CD4-positive, alpha-beta T cell (primary cell): ENCODE measurements around the gene HBG2. TPM values are rescaled to one million over a fixed set of nuclear protein-coding genes. Genes with fewer than 3 reads are reported as not detected.
"Not testable (repeated sequence)": the region's sequence is repeated elsewhere in the genome, so short reads cannot be mapped to it uniquely, and the experiment has no call there.

ENCODE experiments used
- ATAC-seq: fragments of 200-7000 bp; cut with Tn5 transposase; one replicate; pipeline ENCODE4 v1.10.0; 2022; ENCODE audit warnings: mild to moderate bottlenecking; ENCODE audit not compliant: poor library complexity
- CTCF ChIA-PET: fragments of 350-600 bp; sonication (Branson Sonifier 250); formaldehyde crosslinking; loops from one replicate; lab custom pipeline; 2021; ENCODE audit warnings: antibody characterized with exemption, inconsistent platforms; lab: Charles Lee
- POLR2A ChIA-PET: fragments of 350-600 bp; sonication (Branson Sonifier 250); formaldehyde crosslinking; loops from one replicate; lab custom pipeline; 2021; ENCODE audit warnings: antibody characterized with exemption, inconsistent platforms; lab: Charles Lee
- DNase-seq, 14 experiments: peaks; one replicate each; pipeline ENCODE4 v3.0.0-alpha.2; 2013 to 2020; ENCODE audit warnings: mixed read lengths in 2 of 14
- H3K27ac ChIP-seq, 2 donors: one replicate each; pipeline versions ENCODE4 v1.5.1 to v1.7.0; 2013; ENCODE audit warnings: low read length in 2 of 2, low read depth in 1 of 2, mild to moderate bottlenecking in 1 of 2
- H3K27me3 ChIP-seq, 2 experiments: 1 replicate in 1 of 2; 2 replicates in 1 of 2; pipeline versions ENCODE4 v1.6.1 to v1.7.0; 2013; ENCODE audit warnings: low read length in 2 of 2, control low read depth in 1 of 2, mild to moderate bottlenecking in 1 of 2, moderate library complexity in 1 of 2; ENCODE audit not compliant: insufficient read depth in 2 of 2, control insufficient read depth in 1 of 2
- H3K36me3 ChIP-seq: one replicate; pipeline ENCODE4 v1.6.1; 2013; ENCODE audit warnings: low read length, control low read depth; ENCODE audit not compliant: insufficient read depth
- H3K4me1 ChIP-seq: one replicate; pipeline ENCODE4 v1.6.1; 2013; ENCODE audit warnings: low read length, control low read depth; ENCODE audit not compliant: insufficient read depth
- H3K4me3 ChIP-seq: one replicate; pipeline ENCODE4 v1.5.1; 2013; ENCODE audit warnings: mild to moderate bottlenecking, low read length, moderate library complexity
- H3K9me3 ChIP-seq, 2 experiments: 1 replicate in 1 of 2; 2 replicates in 1 of 2; pipeline versions ENCODE4 v1.6.1 to v1.7.0; 2013; ENCODE audit warnings: low read length in 2 of 2, mild to moderate bottlenecking in 2 of 2, control low read depth in 1 of 2, moderate library complexity in 1 of 2; ENCODE audit not compliant: control insufficient read depth in 1 of 2, insufficient read depth in 1 of 2
- H3K27ac Mint-ChIP-seq: one replicate; pipeline ENCODE4 v1.8.0; 2020; ENCODE audit warnings: mixed read lengths
- H3K27me3 Mint-ChIP-seq: one replicate; pipeline ENCODE4 v1.8.0; 2021; ENCODE audit warnings: mixed read lengths
- H3K36me3 Mint-ChIP-seq: one replicate; pipeline ENCODE4 v1.8.0; 2021; ENCODE audit warnings: low read depth, mixed read lengths
- H3K4me1 Mint-ChIP-seq: one replicate; pipeline ENCODE4 v1.8.0; 2021; ENCODE audit warnings: low read depth, mixed read lengths
- H3K4me3 Mint-ChIP-seq: one replicate; pipeline ENCODE4 v1.8.0; 2020; ENCODE audit warnings: mild to moderate bottlenecking, mixed read lengths
- H3K9me3 Mint-ChIP-seq: one replicate; pipeline ENCODE4 v1.8.0; 2020; ENCODE audit warnings: mixed read lengths
- CTCF ChIP-seq: fragments of 200-600 bp; IDR thresholded peaks from one replicate; pipeline ENCODE4 v1.8.0; 2022; ENCODE audit warnings: antibody characterized with exemption, mild to moderate bottlenecking
- intact Hi-C, 2 experiments: fragments of 100-400 bp; cut with DNase I in 1 of 2; cut with micrococcal nuclease in 1 of 2; formaldehyde crosslinking; loops; one replicate each; pipeline versions ENCODE4 v1.15.1 to v1.9.0; 2023 to 2025; cut with DNase I, micrococcal nuclease
- total RNA-seq, 174 experiments: library from RNA in 2 of 174; stranded (reverse) in 2 of 174; gene quantifications; one replicate each; pipeline ENCODE4 v1.2.3 and lab custom pipeline; 2021 to 2026

Gene HBG2
- total RNA-seq, 2 experiments from 2014 or later, result not detected

GRCh38 chr11:5258543-5259262 is 4.1 kb upstream of the HBG2 start:
- no peak for DNase-seq
- intact Hi-C loops, result no loop called here
- H3K4me1 Mint-ChIP-seq, result no peaks in the 10 kb centered on the region
- no peak for ATAC-seq
- H3K4me1 ChIP-seq, result no peaks in the 10 kb centered on the region
- ChIA-PET CTCF (no interaction called here), POLR2A (no interaction called here)
- H3K36me3 ChIP-seq, result no peaks in the 10 kb centered on the region
- H3K27ac ChIP-seq, result no peak overlapping the region
- no peaks in the 10 kb centered on the region for H3K9me3 ChIP-seq
- H3K4me3 Mint-ChIP-seq, result no peak overlapping the region
- no peaks in the 10 kb centered on the region for H3K27me3 ChIP-seq
- H3K27me3 Mint-ChIP-seq, result peaks cover 3% of the 10 kb centered on the region
- no peaks in the 10 kb centered on the region for H3K36me3 Mint-ChIP-seq
- no peak overlapping the region for H3K27ac Mint-ChIP-seq
- no peak overlapping the region for H3K4me3 ChIP-seq
- no peak for TF ChIP-seq CTCF
- peaks cover 13% of the 10 kb centered on the region for H3K9me3 Mint-ChIP-seq

- ATAC-seq (no peak), DNase-seq (no peak)
- Mint-ChIP-seq H3K4me1 (no peaks in the 10 kb centered on the region), H3K4me3 (no peak overlapping the region), H3K36me3 (no peaks in the 10 kb centered on the region), H3K9me3 (peaks cover 13% of the 10 kb centered on the region), H3K27me3 (peaks cover 3% of the 10 kb centered on the region), H3K27ac (no peak overlapping the region)
- no peaks in the 10 kb centered on the region for H3K36me3 ChIP-seq
- no peaks in the 10 kb centered on the region for H3K9me3 ChIP-seq
- no peak for TF ChIP-seq CTCF
- intact Hi-C loops, result no loop called here
- H3K4me3 ChIP-seq, result no peak overlapping the region
- ChIA-PET CTCF (no interaction called here), POLR2A (no interaction called here)
- H3K27me3 ChIP-seq, result no peaks in the 10 kb centered on the region
- no peaks in the 10 kb centered on the region for H3K4me1 ChIP-seq
- no peak overlapping the region for H3K27ac ChIP-seq
Measured at GRCh38 chr11:5257296-5257695, 2.7 kb upstream of the HBG2 start.

- H3K27ac Mint-ChIP-seq, POLR2A ChIA-PET, DNase-seq, H3K27me3 Mint-ChIP-seq, H3K36me3 ChIP-seq, H3K27me3 ChIP-seq, H3K4me3 Mint-ChIP-seq, H3K9me3 Mint-ChIP-seq, H3K4me3 ChIP-seq, intact Hi-C loops, H3K27ac ChIP-seq, H3K4me1 Mint-ChIP-seq, CTCF ChIA-PET, H3K4me1 ChIP-seq, H3K36me3 Mint-ChIP-seq, H3K9me3 ChIP-seq, ATAC-seq: not testable (repeated sequence)
Measured at GRCh38 chr11:5254023-5254422, 558 bp downstream of the HBG2 start.

- H3K36me3 Mint-ChIP-seq, H3K27ac Mint-ChIP-seq, H3K4me3 ChIP-seq, ATAC-seq, DNase-seq, H3K9me3 Mint-ChIP-seq, H3K27me3 Mint-ChIP-seq, H3K36me3 ChIP-seq, H3K4me3 Mint-ChIP-seq, H3K27ac ChIP-seq, CTCF ChIA-PET, H3K27me3 ChIP-seq, POLR2A ChIA-PET, H3K9me3 ChIP-seq, H3K4me1 Mint-ChIP-seq, intact Hi-C loops, H3K4me1 ChIP-seq: not testable (repeated sequence)
Measured at GRCh38 chr11:5253440-5253839, 1.1 kb downstream of the HBG2 start.
